Lung microvascular endothelial cell (primary cell): ENCODE data around the gene ISYNA1. TPM values are rescaled to one million over a fixed set of nuclear protein-coding genes. Genes with fewer than 3 reads are reported as not detected.
A peak's percentile ranks its signal among the peaks of the same experiment; 100 is the strongest.

Experiments
- DNase-seq, 2 donors: peaks; one replicate each; pipeline versions ENCODE4 v3.0.0 to v3.0.0-alpha.2; 2010; ENCODE audit warnings: low read depth in 2 of 2
- total RNA-seq: library from RNA; depleted of rRNA; stranded (reverse); fragments of >200 nt; gene quantifications from 2 replicates; pipeline ENCODE4 v1.2.1, GENCODE V29; 2014

Gene ISYNA1
- total RNA-seq, 1 donor from 2014 or later = 26.0 TPM

GRCh38 chr19:18431351-18432197, 6.4 kb downstream of the ISYNA1 start:
- DNase-seq = no peak

- no peak for DNase-seq
Observed at GRCh38 chr19:18430417-18431144, 7.4 kb downstream of the ISYNA1 start.

GRCh38 chr19:18429717-18430416, 8.1 kb downstream of the ISYNA1 start:
- DNase-seq = no peak

DNA sequence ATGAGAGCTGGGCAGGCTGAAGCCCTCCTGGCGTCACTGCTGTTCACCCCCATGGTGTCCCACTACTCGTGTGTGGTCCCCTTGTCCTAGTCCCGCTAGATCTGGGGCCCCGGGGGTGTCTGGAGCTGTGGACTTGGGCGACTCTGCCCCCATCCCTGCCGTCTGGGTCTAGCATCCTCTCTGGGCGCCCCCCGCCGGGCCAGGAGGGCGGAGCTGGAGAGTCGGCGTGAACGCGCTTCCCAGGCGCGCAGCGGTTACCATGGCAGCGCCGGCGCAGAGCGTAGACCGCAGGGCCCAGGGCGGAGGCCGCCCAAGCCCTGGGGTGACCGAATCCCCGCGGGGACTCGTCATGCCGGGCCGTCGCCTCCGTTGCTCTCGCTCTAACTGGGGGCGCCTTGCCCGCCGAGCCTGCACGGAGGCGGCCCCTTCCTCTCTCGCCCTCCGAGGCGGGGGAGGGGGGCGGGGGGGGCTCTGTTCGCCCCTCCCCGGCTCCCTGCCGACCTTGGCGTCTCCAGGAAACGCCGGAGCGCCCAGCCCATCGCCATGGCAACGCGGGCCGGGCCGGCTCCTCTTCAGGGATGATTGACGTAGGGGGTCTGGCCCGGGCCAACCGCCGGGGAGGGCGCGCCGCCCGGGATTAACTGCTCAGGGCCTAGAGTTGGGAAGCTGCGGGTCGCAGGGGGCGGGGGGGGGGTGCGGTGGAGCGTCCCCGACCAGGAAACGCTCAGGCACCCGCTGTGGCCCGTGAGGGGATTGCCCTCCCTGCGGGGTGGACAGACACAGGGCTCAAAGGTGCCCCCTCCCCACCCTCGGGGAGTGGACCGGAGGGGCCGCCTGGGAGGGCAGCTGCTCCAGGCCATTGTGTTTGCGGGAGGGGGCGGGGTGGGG, 8.9 kb downstream of the ISYNA1 start:
- DNase-seq = peak; percentile 81 to 93

GRCh38 chr19:18428173-18428786, 9.7 kb downstream of the ISYNA1 start:
- DNase-seq = no peak

DNA sequence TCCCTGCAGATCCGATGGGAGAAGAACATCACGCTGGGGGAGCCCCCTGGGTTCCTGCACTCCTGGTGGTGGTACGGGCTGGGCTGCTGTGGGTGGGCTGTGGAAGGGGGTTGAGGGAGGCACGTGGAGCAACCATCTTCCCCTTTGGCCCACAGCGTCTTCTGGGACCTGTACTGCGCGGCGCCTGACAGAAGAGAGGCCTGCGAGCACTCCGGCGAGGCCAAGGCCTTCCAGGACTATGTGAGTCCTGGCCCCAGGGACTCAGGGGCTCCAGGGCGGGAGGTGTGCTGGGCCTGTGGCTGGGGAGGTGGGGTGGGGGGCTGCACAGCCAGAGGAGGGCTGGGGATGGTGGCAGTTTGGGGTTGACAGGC, 10.2 kb downstream of the ISYNA1 start:
- no peak for DNase-seq

DNA sequence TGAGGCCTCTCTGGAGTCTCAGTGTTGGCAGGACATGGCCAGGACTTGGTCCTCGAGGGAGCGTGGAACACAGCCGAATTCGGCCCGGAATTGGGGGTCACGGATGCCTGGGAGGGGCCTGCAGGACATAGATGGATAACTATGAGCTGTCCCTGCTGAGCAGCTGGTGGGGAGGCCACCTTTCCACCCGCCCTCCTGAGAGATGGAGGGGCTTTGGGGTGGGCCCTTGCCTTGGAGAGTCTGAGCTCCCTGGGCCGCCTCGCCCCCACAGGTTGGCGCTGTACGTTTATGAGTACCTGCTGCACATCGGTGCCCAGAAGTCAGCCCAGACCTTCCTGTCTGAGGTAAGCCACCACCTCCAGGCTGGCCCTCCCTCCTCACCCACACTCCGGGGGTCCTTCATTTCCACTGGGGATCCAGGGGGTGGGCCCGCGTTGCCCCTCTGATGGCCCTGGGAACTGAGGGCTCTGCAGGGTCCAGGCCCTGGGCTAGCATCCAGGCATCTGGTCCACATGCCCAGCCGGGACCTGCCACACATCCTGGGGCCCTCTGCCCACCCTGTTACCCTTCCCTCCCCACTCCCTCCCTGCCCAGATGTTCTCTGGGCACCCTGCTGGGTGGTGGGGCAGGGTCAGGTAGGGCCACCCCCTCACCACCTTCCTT, 10.7 kb downstream of the ISYNA1 start:
- DNase-seq = no peak

DNA sequence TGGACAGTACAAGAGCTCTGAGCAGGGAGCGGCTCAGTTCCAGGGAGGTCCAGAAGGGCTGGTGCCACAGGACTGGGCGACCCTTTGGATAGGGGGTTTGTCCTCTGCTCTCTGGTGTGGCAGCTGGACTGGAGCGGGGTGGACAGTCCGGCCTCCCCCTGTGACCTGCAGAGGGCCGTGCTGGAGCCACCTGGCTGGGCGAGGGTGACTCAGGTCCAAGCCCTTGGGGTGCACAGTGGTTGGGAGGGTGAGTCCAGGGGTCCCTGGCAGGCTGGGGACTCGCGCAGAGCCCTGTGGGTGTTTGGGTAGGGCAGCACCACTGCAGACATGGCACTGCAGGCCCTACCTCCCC, 11.5 kb downstream of the ISYNA1 start:
- no peak for DNase-seq

GRCh38 chr19:18425515-18426415, 12.2 kb downstream of the ISYNA1 start:
- DNase-seq = no peak

DNA sequence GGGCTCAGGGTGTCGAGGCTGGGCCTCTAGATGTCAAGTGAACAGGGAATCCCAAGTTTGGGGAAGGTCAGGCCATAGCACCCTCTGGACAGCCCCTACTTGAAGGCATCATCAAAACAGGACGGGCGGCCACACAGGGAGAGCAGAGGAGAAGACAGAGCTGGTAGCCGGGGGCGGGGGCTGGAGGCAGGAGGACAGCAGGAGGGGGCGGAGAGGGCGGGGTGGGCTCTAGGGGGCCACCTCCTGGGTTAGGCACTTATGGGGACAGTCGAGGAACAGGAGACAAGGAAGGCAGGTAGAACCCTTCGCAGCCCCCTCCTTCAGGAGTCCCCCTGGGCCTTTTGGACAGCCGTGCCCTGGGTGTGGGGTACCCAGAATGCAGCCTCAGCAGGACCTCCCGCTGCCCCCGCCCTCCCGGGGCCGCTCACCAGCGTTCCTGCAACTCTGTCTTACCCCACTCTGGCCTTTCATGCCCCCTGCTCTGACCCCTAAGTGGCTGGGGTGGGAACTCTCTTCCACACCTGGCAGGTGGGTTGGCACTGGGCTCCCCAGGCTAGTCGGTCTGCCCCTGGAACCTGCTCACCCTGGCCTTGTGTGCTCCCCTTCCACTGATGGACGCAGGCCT, 12.9 kb downstream of the ISYNA1 start:
- no peak for DNase-seq

- DNase-seq = no peak
Observed at GRCh38 chr19:18424122-18424889, 13.6 kb downstream of the ISYNA1 start.

- no peak for DNase-seq
Observed at GRCh38 chr19:18423258-18424020, 14.5 kb downstream of the ISYNA1 start.

DNA sequence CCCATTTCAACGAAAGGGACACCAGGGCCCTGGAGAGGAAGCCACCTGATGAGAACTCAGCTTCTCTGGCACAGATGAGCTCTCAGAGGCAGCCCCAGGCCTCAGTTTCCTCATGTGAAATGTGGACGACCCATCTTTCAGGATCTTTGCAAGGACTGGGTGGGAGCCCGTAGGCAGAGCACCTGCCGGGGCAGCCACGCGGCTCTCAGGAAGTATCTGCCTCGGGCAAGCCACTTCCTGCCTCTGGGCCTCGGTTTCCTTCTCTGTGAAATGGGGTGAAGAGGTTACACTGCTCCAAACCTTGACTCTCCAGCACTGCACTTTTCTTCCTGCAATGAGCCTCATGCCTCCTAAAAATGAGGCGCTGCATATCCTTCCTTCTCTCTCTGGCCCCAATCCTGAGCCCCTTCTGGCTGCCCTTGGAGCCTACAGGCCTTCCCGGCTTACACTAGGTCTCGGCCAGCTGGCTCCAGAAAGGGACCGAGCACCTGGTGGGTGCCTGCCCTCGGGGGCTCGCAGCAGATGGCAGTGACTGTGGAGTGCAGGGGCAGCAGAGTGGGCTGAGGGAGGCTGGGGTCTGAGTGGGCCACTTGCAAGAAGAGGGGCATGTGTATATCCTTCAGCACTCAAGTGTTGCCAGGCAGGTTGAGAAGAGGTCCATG, 15.3 kb downstream of the ISYNA1 start:
- no peak for DNase-seq

- no peak for DNase-seq
Observed at GRCh38 chr19:18421371-18421959, 16.5 kb downstream of the ISYNA1 start.

DNA sequence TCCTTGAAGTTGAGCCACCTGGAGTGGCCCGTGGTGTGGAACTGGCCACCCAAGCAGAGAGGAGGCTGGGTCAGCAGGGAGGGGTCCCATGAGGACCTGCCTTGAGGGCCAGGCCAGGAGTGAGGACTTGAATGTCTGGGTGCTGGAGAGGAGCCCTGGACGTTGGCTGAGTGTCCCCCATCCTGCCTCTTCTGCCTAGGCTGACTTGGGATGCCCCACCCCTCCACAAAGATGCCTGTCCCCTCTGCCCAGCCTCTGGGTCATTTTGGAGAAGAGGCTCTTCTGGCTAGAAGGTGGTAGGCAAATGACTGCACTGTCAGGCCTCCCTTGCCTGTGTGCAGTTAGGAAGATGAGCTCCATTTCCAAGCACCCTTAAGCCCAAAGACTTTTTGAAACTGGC, 17.0 kb downstream of the ISYNA1 start:
- DNase-seq = no peak

DNA sequence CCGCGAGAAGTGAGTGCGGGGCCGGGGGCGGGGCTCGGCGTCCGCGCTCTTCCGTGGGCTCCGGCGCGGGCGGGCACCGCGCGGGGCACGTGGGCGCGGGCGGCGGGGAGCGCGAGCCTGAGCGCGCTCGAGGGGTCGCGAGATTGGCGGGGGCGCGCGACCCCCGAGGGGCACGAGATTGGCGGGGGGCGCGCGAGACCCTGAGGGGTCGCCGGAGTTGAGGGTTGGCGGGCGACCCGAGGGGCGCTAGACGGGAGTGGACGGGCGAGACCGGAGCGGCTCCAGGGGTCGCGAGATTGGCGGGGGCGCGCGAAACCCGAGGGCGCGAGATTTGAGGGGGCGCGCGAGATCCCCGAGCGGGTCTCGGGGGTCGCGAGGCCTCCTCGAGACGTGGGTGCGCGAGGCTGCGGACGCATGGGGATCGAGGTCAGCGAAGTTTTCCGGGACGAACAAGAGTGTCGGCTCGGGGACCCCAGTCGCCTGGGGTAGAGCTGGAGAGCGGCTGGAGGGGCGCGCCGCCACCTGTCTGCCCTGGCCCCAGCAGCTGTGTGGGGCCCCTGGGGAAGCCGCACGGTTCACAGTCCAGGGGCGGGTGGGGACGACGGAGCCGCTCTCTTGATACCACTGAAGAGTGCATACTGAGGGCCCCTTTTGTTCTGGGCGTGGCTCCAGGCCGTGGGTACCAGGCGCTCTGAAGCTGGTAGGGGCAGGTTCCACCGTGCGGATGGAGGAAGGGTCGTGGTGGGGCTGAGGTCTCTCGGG, 18.1 kb downstream of the ISYNA1 start:
- DNase-seq = peak in 1 of 2 donors; percentile 43
